Activated effector memory CD4-positive, alpha-beta T cell treated with Interleukin-2 at 50 U/mL for 16 hours (primary cell): ENCODE measurements around the gene CDC42EP5.
A peak's percentile ranks its signal among the peaks of the same experiment; 100 is the strongest.
"Not testable (repeated sequence)": the region's sequence is repeated elsewhere in the genome, so short reads cannot be mapped to it uniquely, and the experiment has no call there.

ENCODE experiments used
- DNase-seq: peaks from one replicate; pipeline ENCODE4 v3.0.0-alpha.2; 2020

Gene CDC42EP5

GRCh38 chr19:54473071-54473891 lies at the start of gene CDC42EP5:
TSS of gene CDC42EP5 (minus strand) at chr19:54473296. CDS start at chr19:54465547, 7,749 bp downstream.
- no peak for DNase-seq

DNA sequence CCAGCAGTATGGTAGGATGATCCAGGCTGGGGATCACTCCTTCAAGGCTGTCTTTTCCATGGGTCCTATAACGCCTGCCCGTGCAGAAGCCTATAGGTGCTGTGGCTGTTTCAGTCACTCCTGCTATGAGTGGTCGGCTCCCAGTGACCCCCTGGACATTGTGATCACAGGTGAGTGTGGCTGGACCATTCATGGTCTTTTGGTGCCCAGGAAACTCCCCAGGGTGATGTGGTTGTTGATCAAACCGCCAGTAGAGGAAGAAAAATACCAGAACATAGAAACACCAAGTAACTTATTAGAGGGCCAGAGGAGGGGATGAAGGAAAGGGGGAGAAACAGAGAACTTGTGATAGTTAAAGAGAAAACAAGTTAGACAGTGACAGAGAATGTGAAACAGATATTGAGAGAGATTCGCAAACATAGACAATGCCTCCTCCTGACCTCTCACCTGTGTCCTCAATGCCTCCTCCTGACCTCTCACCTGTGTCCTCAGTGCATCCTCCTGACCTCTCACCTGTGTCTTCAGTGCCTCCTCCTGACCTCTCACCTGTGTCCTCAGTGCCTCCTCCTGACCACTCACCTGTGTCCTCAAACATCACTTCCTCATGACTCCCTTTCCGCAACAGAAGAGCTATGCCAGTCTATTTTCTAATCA lies 48.9 kb upstream of the CDC42EP5 start:
- DNase-seq = no peak

- no peak for DNase-seq
Measured at GRCh38 chr19:54521022-54521859, 48.1 kb upstream of the CDC42EP5 start.

- no peak for DNase-seq
Measured at GRCh38 chr19:54518844-54519243, 45.7 kb upstream of the CDC42EP5 start.

GRCh38 chr19:54517483-54517882 lies 44.4 kb upstream of the CDC42EP5 start:
- no peak for DNase-seq

DNA sequence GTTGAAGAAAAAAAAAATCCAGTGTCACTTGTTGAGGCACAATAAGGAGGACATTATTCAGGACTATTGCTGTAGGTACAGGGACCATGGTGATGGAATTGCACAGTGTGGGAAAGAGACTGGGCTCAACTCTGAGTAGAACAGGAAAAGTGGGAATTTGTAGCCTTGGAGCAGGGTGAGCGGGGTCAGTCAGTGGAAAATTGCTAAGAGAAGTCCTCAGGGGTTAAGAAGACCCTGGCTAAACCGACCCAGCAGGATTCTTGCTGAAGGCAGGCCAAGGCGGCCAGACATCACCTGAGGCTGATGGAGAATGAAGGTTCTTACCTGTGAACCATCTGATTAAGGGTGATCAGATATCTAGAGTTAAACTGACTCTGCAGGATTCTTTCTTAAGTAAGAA lies 42.1 kb upstream of the CDC42EP5 start:
- no peak for DNase-seq

- peak; percentile 5 for DNase-seq
Measured at GRCh38 chr19:54509200-54509940, 36.3 kb upstream of the CDC42EP5 start.

DNA sequence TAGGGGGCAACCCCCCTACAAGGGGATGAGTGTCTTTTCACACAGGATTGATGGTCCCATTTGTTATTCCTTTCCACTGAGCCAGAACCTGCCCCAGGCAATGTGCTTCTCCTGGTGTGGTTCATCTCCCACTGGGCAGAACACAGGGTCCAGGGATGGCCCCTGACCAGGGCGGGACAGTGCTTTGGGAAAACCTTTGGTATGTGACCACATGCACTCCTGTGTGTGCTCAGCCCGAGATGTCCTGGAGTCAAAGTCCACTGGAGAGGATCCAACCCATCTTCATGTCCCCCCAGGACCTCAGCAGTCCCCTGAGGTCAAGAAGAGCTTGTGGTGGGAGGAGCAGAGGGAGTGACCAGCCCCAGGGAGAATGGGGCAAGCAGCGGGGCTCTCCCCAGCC lies 35.4 kb upstream of the CDC42EP5 start:
- not testable (repeated sequence) for DNase-seq

- DNase-seq = no peak
Measured at GRCh38 chr19:54507824-54508223, 34.7 kb upstream of the CDC42EP5 start.

DNA sequence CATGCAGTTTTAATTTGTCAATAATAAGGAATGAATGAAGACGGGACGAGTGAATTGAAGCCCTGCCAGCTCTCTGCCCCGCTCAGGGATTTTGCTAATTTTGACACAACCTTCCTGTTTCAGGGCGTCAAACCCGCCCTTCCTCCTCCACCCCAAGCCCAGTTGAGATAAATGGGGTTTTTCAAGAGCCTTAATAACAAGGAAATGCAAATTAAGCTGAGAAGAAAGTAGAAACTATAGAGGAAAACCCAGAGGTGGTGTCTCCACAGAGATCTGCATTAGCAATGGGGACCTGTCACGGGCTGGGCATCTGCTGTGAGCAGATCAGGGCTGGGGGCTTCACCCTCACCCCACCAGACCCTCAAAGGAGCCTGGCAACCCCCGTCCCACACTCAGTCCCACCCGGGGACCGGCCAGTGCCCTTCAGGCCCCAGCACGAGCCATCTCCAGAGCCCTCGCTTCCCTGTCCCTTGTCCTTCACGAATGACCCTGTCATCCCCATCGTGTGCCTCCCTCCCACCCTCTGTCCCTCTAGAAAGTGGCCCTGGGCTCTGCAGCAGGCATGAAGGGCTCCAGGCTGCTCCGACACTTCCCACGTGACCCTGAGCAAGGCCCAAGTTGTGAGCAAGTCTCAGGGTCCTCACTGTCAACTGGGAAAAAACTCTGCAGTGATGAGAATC lies 34.1 kb upstream of the CDC42EP5 start:
- not testable (repeated sequence) for DNase-seq

GRCh38 chr19:54506079-54506478 lies 33.0 kb upstream of the CDC42EP5 start:
- DNase-seq = no peak

GRCh38 chr19:54505542-54505941 lies 32.4 kb upstream of the CDC42EP5 start:
- DNase-seq = not testable (repeated sequence)

DNA sequence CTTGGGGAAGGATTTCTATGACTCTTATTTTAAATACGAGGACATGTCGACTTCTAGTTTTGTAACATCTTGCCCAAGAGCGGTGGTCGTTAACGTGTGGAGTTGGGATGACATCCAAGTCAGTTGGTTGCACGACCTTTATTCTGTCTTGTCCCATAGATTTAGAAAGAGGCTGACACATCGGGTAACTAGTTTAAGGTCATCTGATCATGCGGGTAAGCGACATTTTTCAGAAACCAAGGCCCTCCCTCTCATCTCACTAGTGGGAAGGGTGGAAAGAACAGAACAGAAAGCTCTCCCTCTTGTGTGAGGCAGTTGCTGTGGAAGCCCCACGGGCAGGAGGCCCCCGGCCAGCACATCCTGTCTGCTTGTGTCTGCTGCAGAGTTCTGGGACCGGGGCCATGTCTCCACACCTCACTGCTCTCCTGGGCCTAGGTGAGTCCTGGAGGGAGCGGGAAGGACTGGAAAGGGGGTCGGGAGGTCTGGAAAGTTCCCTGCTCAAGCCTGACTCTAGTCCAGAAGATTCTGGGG lies 29.5 kb upstream of the CDC42EP5 start, which contains the start of gene LAIR2:
Gene LAIR2 (plus strand): TSS at position 314 of the 531 bp plus-strand sequence. CDS start 88 bp downstream, at position 402.
- no peak for DNase-seq

DNA sequence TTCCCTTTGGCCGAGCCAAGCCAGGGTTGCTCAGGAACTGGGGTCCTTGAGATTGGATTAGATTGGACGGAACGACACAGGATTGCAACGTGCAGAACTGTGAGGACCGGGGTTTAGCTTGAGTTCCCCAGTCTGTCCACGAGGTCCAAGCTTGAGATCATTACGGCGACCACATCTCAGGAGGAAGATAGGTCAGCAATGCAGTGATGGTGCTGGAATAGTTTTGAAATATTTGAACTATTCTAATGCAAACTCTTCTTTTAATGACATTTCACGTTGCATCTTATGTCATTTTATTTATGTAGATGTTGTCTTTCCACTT lies 25.3 kb upstream of the CDC42EP5 start:
- DNase-seq = not testable (repeated sequence)

DNA sequence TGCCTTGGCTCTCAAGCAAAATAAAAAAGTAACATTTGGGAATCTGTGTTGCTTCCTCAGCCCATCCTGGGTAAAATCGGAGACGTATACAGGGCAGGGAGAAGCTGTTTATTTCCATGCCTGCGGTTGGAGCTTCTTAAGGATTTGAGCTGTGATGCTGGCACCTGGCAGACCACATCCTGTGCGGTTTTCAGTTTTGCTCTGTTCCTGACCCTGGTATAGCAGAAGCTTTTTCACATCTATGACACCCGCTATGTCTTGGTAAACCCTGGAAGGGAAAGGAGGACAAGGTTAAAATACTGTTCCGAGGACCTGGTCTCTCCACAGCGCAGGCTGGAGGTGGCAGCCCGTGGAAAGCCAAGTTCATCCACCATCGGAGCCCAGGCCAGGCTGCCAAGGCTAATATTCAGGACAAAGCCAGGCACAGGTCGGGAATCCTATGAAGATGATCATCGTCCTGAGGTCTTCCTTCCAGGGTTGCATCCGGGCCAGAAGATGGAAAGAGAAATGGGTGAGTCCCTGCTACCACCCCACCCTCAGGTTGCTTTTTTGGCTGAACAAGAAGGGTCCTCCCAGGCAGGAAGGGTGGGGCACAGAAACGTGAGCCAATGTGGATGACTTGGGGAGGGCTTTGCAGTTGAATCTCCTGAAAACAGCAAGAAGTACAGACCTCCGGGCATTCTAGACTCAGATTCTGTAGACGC lies 24.8 kb upstream of the CDC42EP5 start:
- DNase-seq = not testable (repeated sequence)

- DNase-seq = not testable (repeated sequence)
Measured at GRCh38 chr19:54495284-54495683, 22.2 kb upstream of the CDC42EP5 start.

- DNase-seq = no peak
Measured at GRCh38 chr19:54493967-54494585, 21.0 kb upstream of the CDC42EP5 start.

GRCh38 chr19:54493056-54493455 lies 20.0 kb upstream of the CDC42EP5 start:
- DNase-seq = not testable (repeated sequence)

- DNase-seq = no peak
Measured at GRCh38 chr19:54492568-54492967, 19.5 kb upstream of the CDC42EP5 start.

DNA sequence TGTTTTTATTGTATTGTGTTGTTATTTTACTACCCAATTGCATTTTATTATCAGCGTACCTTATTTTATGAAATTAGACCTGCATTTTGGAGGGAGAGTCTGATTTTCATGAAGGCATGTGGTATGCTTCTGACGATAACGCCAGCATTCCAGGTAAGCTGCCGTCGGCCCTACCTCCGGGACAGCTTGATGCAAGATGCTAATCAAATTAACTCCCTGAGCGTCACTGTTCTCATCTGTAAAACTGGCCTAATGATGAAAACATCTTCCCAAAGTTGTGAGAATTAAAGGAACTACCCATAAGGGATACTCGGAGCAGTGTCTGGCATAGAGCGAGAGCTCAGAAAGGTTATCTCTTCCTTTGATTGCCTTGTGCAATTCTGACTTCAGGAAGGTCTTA lies 16.7 kb upstream of the CDC42EP5 start:
- no peak for DNase-seq

- DNase-seq = no peak
Measured at GRCh38 chr19:54489341-54489740, 16.2 kb upstream of the CDC42EP5 start.
